G401 (cell line): Measurements from ENCODE around the gene CALCOCO1. TPM values are rescaled to one million over a fixed set of nuclear protein-coding genes. Genes with fewer than 3 reads are reported as not detected.
"Not testable (repeated sequence)": the region's sequence is repeated elsewhere in the genome, so short reads cannot be mapped to it uniquely, and the experiment has no call there.

ENCODE experiments used
- DNase-seq: peaks from one replicate; pipeline ENCODE4 v3.0.0-alpha.2; 2015; ENCODE audit warnings: low spot score
- in situ Hi-C: cut with HindIII; loops from 2 replicates; pipeline ENCODE4 v1.10.0; 2016; ENCODE audit warnings: low sequenced_read_pairs, mixed read lengths
- total RNA-seq: library from RNA; depleted of rRNA; stranded (reverse); fragments of >200 nt; shearing (Covaris generic); gene quantifications from 2 replicates; pipeline ENCODE4 v1.2.3, GENCODE V29; 2014

Gene CALCOCO1
- total RNA-seq, 1 experiment from 2014 or later: 232 TPM

GRCh38 chr12:53710091-53710490, 17.2 kb downstream of the CALCOCO1 start:
- in situ Hi-C loops: no loop called here
- peak; percentile 46 for DNase-seq

DNA sequence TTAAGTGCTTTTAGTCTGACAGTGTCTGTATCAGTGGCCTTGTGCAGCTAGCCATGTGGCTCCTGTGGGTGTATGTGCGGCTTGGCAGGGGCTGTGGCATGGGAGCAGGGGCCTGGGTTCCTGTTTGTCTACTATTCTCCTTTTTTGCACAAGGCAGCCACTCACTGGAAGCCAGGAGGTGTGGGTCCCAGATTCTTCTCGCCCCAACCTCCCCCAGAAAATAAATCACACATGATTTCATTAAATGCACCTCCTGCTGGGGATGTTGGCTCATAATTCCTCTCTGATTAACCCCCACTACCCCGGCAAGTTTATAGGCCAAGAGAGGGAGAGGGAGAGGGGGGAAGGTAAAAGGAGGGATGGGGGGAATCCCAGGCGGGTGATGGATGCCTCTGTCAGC, 17.6 kb downstream of the CALCOCO1 start:
- peak; percentile 48 for DNase-seq
- in situ Hi-C loops: no loop called here

GRCh38 chr12:53706080-53706479, 21.2 kb downstream of the CALCOCO1 start:
- no peak for DNase-seq
- in situ Hi-C loops: no loop called here

DNA sequence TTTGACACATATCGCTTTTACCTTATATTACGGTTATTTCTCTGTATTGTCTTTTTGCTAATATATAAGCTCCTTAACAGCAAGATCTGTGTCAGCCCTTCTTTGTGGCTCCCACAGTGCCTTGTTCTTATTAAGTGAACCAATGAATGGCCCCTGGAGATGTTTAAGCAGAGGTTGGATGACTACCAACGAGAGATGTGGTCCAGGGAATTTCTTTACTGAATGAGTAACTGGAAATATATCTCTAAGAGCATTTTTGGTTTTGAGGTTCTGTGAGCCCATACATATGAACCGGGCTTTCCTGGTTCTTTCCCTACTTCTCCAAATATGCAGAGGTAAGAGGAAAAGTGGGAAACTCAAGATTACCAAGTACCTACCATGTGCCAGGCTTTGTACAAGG, 23.5 kb downstream of the CALCOCO1 start:
- in situ Hi-C loops: no loop called here
- no peak for DNase-seq

DNA sequence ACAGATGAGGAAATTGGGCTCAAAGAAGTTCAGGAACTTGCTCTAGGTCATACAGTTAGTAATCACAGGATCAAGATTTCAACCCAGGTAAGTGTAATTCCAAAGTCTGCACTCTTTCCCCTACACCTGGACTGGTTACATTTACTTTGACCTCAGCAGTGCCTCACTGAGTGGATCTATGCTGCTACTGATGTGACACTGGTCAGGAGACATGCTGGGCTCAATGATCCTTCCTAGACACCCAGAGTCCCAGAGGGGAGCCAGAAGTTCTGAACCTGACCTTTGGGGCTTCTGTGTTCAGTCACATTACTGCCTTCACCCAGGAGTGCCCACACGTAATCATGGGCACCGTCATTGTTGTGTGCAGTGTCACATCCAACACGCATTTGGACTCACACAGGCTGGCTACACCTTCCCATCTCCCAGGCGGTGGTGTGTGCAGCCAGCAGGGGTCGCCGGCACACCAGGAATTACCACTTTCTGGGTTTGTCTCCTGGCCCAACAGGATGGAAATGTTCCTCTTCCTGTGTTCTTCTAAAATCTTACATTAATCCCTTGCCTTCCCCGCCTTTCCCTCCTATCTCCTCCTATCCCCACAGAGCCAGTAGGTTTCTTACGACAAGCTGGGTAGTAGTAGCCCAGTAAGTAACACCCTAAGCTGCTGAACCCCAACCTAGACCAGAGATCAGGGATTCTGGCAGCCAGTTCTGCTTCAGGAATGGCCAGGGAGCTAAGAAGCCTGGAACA, 25.6 kb downstream of the CALCOCO1 start:
- DNase-seq: peak; percentile 89
- in situ Hi-C loops: no loop called here

- in situ Hi-C loops: no loop called here
- peak; percentile 50 for DNase-seq
Measured at GRCh38 chr12:53700567-53700966, 26.7 kb downstream of the CALCOCO1 start.

DNA sequence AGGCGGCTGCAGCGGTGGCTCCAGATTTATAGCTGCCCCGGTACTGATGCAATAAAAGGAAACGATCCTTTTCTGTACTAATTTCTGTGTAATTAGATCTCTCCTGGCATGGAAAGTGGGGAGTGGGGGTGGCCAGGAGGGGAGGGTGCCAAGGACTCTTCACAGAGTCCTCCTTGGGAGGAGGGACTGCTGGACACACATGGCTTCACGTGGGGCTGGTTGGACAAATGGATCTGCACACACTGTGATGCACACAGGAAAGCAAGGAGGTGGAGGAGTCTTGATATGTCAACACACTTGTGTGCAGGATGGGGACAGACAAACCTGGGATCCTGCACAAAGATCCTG, 27.6 kb downstream of the CALCOCO1 start:
- no peak for DNase-seq
- in situ Hi-C loops: no loop called here

GRCh38 chr12:53698948-53699677, 28.1 kb downstream of the CALCOCO1 start:
- in situ Hi-C loops: no loop called here
- no peak for DNase-seq

GRCh38 chr12:53696655-53697331, 30.5 kb downstream of the CALCOCO1 start:
- DNase-seq: no peak
- in situ Hi-C loops: no loop called here

DNA sequence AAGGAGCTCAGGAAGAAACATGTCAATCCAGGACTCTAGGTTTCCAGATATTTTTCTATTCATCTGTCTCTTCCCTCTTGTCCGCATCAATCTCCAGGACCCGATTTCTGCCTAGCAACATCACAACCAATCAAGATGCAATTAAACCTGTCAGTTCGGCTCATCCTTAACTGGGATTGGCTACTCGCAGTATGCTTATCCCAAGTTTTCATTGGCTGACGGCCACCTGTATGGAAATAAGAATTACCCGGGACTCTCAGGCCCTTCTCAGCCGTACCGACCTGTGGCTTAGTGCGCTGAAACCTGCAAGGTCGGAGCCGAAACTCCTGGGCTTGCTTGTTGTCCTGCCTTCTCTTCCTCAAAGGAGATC, 31.0 kb downstream of the CALCOCO1 start:
- peak; percentile 99 for DNase-seq
- in situ Hi-C loops: no loop called here

- in situ Hi-C loops: no loop called here
- peak; percentile 29 for DNase-seq
Measured at GRCh38 chr12:53695152-53696145, 31.8 kb downstream of the CALCOCO1 start.

GRCh38 chr12:53694756-53695151, 32.5 kb downstream of the CALCOCO1 start:
- in situ Hi-C loops: no loop called here
- no peak for DNase-seq

- DNase-seq: no peak
- in situ Hi-C loops: no loop called here
Measured at GRCh38 chr12:53688134-53688533, 39.1 kb downstream of the CALCOCO1 start.

DNA sequence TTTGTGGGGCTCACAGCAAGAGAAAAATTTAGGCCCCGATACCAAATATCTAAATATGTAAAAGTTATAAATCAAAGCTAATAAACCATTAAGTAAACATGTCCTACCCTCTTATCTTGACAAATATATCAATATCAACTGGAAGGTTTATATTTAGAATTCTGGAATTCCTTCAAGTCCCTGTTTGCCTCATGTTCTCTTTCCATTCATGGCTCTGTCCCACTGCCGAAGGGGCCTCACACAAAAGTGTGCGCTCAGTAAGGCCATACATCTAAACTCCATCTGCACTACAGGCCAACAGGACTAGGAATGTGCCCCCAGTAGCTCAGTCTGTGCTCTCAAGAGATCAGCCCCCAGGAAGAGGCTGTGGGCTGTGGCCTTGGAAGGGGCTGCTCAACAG, 40.8 kb downstream of the CALCOCO1 start:
- DNase-seq: no peak
- in situ Hi-C loops: no loop called here

- in situ Hi-C loops: no loop called here
- no peak for DNase-seq
Measured at GRCh38 chr12:53684654-53685220, 42.5 kb downstream of the CALCOCO1 start.

DNA sequence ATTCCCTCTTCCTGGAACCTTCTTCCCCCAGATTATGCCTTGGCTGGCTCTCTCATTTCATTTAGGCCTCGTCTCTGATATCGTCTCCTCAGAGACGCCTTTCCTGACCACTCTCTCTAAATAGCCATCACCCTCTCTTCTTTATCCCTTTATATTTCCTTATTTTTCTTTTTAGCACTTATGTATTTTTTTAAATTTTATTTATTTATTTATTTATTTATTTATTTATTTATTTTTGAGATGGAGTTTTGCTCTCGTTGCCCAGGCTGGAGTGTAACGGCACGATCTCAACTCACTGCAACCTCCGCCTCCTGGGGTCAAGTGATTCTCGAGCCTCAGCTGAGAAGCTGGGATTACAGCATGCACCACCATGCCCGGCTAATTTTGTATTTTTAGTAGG, 43.3 kb downstream of the CALCOCO1 start:
- DNase-seq: no peak
- in situ Hi-C loops: no loop called here

GRCh38 chr12:53683494-53683893, 43.8 kb downstream of the CALCOCO1 start:
- in situ Hi-C loops: no loop called here
- no peak for DNase-seq

DNA sequence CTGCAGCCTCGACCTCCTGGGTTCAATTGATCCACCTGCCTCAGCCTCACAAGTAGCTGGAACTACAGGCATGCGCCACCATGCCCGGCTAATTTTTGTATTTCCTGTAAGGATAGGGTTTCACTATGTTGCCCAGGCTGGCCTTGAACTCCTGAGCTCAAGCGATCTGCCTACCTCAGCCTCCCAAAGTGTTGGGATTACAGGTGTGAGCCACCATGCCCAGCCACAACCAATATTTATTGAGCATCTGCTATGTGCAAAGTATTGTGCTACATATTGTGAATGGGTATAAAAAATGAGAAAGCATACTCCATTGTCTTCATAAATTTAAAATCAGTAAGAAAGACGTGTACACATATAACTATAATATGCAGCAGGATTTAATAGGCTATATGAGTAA, 47.2 kb downstream of the CALCOCO1 start:
- DNase-seq: not testable (repeated sequence)

GRCh38 chr12:53677800-53678148, 49.5 kb downstream of the CALCOCO1 start:
- DNase-seq: no peak
- in situ Hi-C loops: loop anchor here (10.0 kb wide), 1 partner anchor 53 kb away; the partner anchor contains the start of gene ATF7

More for the DNA sequence above, 47.2 kb downstream of the CALCOCO1 start:
- in situ Hi-C loops: not testable (repeated sequence)
